Naive B cell (primary cell): ENCODE results near the gene LSM4. TPM values are rescaled to one million over a fixed set of nuclear protein-coding genes. Genes with fewer than 3 reads are reported as not detected.
A peak's percentile ranks its signal among the peaks of the same experiment; 100 is the strongest.
"Not testable (repeated sequence)": the region's sequence is repeated elsewhere in the genome, so short reads cannot be mapped to it uniquely, and the experiment has no call there.

Experiments used
- ATAC-seq, 2 donors: fragments of 150-1000 bp; cut with Tn5 transposase; 2 replicates each; pipeline ENCODE4 v1.10.0; 2021; ENCODE audit warnings: low read depth in 2 of 2, mild to moderate bottlenecking in 2 of 2, moderate library complexity in 2 of 2
- DNase-seq: peaks from one replicate; pipeline ENCODE4 v3.0.0; 2022
- H3K27ac Mint-ChIP-seq, 6 donors: one replicate each; pipeline ENCODE4 v1.8.0; 2020 to 2022; ENCODE audit warnings: mild to moderate bottlenecking in 6 of 6, mixed read lengths in 6 of 6, moderate library complexity in 5 of 6, inconsistent platforms in 2 of 6
- H3K27me3 Mint-ChIP-seq, 3 donors: one replicate each; pipeline ENCODE4 v1.8.0; 2021 to 2022; ENCODE audit warnings: mixed read lengths in 3 of 3, mild to moderate bottlenecking in 1 of 3
- H3K36me3 Mint-ChIP-seq, 2 donors: one replicate each; pipeline ENCODE4 v1.8.0; 2020 to 2022; ENCODE audit warnings: mixed read lengths in 2 of 2, inconsistent platforms in 1 of 2, mild to moderate bottlenecking in 1 of 2
- H3K4me1 Mint-ChIP-seq, 3 donors: one replicate each; pipeline ENCODE4 v1.8.0; 2020 to 2022; ENCODE audit warnings: mixed read lengths in 3 of 3, inconsistent platforms in 1 of 3, mild to moderate bottlenecking in 1 of 3, moderate library complexity in 1 of 3
- H3K4me3 Mint-ChIP-seq, 8 donors: one replicate each; pipeline ENCODE4 v1.8.0; 2020 to 2022; ENCODE audit warnings: mild to moderate bottlenecking in 8 of 8, mixed read lengths in 8 of 8, moderate library complexity in 8 of 8, inconsistent platforms in 2 of 8
- H3K9me3 Mint-ChIP-seq, 7 donors: one replicate each; pipeline ENCODE4 v1.8.0; 2020 to 2022; ENCODE audit warnings: mixed read lengths in 7 of 7, mild to moderate bottlenecking in 5 of 7, inconsistent platforms in 2 of 7, moderate library complexity in 1 of 7
- polyA plus RNA-seq, 6 donors: library from polyadenylated mRNA; unstranded; fragments of 300-500 nt; fragmentation: Illumina TruSeq; gene quantifications; one replicate each; pipeline ENCODE4 v1.2.3, GENCODE V29; 2021; ENCODE audit warnings: low read depth in 6 of 6

LSM4 gene
- polyA plus RNA-seq, 6 donors from 2014 or later = 111 to 157 (median 123) TPM

DNA sequence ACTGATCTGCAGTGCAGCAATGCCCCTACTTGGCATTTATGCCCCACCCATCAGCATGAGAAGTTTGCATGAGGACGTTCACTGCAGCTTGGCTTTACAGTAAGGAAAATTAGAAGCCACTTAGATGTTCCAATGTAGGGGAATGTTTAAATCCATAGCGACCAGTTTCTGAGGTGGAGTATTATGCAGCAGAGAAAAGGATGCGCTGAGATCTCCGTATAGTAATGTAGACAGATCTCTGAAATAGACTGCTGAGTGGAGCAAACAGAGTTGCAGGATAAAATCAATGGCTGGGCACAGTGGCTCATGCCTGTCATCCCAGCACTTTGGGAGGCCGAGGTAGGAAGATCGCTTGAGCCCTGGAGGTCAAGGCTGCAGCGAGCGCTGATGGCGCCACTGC lies 27.6 kb upstream of the LSM4 start:
- Mint-ChIP-seq H3K36me3 (peaks cover 9% of the 10 kb centered on the region in 2 donors), H3K27me3 (no peaks in the 10 kb centered on the region), H3K27ac (no peak overlapping the region), H3K4me1 (peaks cover 7 to 11% (median 10%) of the 10 kb centered on the region in 3 donors), H3K9me3 (no peaks in the 10 kb centered on the region), H3K4me3 (no peak overlapping the region)
- ATAC-seq (no peak), DNase-seq (no peak)

DNA sequence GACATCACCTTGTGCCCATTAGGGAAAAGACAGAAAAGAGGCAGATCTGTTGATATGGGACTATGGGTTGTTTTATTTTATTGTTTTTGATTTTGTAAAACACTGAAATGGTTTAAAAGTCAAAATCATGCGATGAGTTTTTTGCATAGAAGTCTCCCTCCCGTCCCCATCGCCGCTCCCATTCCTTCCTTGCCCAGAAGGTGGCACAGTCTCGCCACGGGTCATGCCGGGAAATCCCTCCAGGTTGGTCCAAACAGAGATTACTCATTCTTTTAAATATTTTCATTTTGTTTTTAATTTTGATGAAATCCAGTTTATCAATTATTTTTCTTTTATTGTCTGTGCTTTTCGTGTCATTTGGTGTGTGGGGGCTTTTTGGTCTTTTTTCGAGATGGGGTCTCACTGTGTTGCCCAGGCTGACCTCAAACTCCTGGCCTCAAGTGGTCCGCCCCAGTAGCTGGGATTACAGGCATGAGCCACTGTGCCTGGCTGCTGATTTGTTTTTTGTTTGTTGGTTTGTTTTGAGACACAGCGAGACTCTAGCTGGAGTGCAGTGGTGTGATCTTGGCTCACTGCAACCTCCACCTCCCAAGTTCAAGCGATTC lies 26.8 kb upstream of the LSM4 start:
- Mint-ChIP-seq H3K4me1 (peaks cover 7 to 11% (median 10%) of the 10 kb centered on the region in 3 donors), H3K9me3 (no peaks in the 10 kb centered on the region), H3K27me3 (no peaks in the 10 kb centered on the region), H3K27ac (no peak overlapping the region), H3K4me3 (no peak overlapping the region), H3K36me3 (peaks cover 9% of the 10 kb centered on the region in 2 donors)
- no peak for ATAC-seq
- no peak for DNase-seq

DNA sequence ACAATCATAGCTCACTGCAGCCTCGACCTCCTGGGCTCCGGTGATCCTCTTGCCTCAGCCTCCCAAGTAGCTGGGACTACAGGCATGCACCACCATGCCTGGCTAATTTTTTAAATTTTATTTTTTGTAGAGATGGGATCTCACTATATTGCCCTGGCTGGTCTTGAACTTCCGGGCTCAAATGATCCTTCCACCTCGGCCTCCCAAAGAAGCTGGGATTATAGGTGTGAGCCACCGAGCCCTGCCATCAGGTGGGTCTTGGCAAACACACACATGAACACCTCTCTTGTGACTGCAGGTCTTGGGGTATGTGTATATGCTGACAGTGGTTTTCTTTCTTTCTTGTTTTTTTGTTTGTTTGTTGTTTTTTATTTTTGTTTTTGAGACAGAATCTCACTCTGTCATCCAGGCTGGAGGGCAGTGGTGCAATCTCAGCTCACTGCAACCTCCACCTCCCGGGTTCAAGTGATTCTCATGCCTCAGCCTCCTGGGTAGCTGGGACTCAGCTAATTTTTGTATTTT lies 26.0 kb upstream of the LSM4 start:
- not testable (repeated sequence) for H3K9me3 Mint-ChIP-seq, H3K27ac Mint-ChIP-seq, H3K27me3 Mint-ChIP-seq, H3K36me3 Mint-ChIP-seq, ATAC-seq, H3K4me3 Mint-ChIP-seq, DNase-seq
- peaks cover 7 to 11% (median 10%) of the 10 kb centered on the region in 3 donors for H3K4me1 Mint-ChIP-seq

DNA sequence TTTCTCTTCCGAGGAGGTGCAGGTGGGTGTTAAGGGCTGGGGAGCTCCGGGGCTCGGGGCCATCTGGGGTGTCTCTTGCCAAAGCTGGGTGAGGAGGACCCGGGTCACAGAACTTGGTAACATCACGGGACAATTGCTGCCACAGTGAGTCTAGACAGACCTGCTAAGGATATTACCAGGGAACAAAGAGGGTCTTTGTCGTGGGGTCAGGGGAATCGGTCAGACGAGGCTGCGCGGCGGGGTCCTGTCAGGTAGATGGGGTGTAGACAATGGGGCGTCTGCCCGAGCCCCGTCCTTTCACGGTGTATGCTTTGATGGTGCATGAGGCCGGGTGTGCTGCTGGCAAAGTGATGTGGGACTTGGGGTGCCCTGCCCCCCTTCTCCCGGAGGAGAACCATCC lies 25.3 kb upstream of the LSM4 start:
- no peak overlapping the region for H3K4me3 Mint-ChIP-seq
- no peak for DNase-seq
- H3K9me3 Mint-ChIP-seq = no peaks in the 10 kb centered on the region
- H3K4me1 Mint-ChIP-seq = peaks cover 7 to 11% (median 10%) of the 10 kb centered on the region in 3 donors
- no peak overlapping the region for H3K27ac Mint-ChIP-seq
- ATAC-seq = no peak
- peaks cover 9% of the 10 kb centered on the region in 2 donors for H3K36me3 Mint-ChIP-seq
- no peaks in the 10 kb centered on the region for H3K27me3 Mint-ChIP-seq

DNA sequence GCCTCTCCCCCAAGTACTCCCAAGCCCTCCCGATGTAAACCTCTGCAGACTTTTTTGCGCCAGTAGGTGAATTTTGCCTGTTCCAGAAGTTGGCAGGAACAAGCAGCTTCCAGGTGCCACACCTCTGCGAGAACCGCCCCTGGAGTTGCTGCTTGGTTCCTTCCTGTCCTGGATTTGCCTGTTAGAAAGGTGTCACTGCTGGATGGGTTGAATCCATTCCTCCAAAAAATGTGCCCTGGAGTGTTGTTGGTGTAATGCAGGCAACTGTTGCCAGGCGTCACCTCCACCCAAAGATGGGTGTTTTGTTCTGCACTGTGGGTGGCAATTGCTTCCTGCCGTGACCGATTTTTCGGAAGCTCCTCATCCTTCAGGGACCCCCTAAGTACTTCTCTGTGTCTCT lies 23.2 kb upstream of the LSM4 start:
- peaks cover 9% of the 10 kb centered on the region in 2 donors for H3K36me3 Mint-ChIP-seq
- no peaks in the 10 kb centered on the region for H3K9me3 Mint-ChIP-seq
- DNase-seq (no peak), ATAC-seq (no peak)
- peaks cover 13 to 22% (median 19%) of the 10 kb centered on the region in 3 donors for H3K4me1 Mint-ChIP-seq
- H3K27ac Mint-ChIP-seq = peak overlapping the region in 3 of 6 donors; percentile 41 to 78 (median 70)
- no peaks in the 10 kb centered on the region for H3K27me3 Mint-ChIP-seq
- no peak overlapping the region for H3K4me3 Mint-ChIP-seq

DNA sequence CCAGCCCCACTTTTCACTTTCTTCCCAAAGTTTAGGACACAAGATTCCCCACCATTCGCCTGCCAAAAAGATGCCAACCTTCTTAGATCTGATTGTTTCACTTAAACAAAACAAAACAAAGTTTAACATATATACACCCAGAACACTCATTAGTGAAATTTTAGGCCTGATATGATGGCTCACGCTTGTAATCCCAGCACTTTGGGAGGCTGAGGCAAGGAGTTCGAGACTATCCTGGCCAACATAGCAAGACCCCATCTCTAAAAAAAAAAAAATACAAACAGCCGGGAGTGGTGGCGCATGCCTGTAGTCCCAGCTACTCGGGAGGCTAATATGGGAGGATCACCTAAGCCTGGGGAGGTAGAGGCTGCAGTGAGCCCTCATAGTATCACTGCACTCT lies 22.4 kb upstream of the LSM4 start:
- ATAC-seq (no peak), DNase-seq (no peak)
- no peaks in the 10 kb centered on the region for H3K9me3 Mint-ChIP-seq
- H3K27me3 Mint-ChIP-seq = no peaks in the 10 kb centered on the region
- no peak overlapping the region for H3K27ac Mint-ChIP-seq
- peaks cover 14 to 22% (median 20%) of the 10 kb centered on the region in 3 donors for H3K4me1 Mint-ChIP-seq
- H3K36me3 Mint-ChIP-seq = peaks cover 7 to 9% of the 10 kb centered on the region in 2 donors
- peak overlapping the region in 1 of 8 donors; percentile 58 for H3K4me3 Mint-ChIP-seq

DNA sequence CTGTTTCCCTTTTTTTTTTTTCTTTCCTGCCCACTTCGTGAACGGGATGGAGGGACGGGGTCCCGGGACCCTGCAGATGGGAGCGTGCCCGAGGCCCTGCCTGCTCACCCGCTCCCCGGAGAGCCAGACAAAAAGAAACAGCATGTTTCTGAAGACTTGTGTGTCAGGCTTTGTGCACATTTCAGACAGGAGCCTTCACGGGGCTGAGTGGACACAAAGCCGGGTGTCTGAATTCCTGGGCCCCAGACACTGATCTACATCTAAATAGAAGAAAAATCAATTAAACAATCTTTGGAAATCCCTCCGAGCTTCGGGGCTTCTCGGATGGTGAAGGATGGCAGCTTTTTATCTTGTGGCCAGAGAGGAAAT lies 21.7 kb upstream of the LSM4 start:
- Mint-ChIP-seq H3K27me3 (no peaks in the 10 kb centered on the region), H3K4me1 (peaks cover 19 to 25% (median 24%) of the 10 kb centered on the region in 3 donors), H3K36me3 (peaks cover 5 to 9% of the 10 kb centered on the region in 2 donors), H3K9me3 (no peaks in the 10 kb centered on the region), H3K4me3 (peak overlapping the region in 1 of 8 donors; percentile 58), H3K27ac (no peak overlapping the region)
- DNase-seq (no peak), ATAC-seq (no peak)

DNA sequence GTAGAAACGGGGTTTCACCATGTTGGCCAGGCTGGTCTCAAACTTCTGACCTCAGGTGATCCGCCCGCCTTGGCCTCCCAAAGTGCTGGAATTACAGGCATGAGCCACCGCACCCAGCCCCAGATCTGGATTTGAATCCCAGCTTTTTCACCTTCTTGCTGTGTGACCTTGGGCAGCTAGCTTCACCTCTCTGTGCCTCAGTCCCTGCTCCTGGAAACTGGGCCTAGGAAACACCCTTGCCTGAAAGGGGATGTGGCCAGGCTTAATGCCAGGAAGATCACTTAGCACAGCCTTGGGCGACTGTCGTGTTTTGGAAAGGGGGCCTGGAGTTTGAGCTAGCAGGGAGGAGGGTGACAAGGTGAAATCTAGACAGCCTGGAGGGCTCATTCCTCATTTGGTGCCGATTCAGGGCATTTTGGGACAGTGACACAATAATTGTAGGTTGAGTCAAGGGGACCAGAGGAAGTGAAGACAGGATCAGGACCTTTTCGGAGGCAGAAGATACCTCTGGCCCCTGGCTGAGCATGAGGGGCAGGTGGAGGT lies 19.3 kb upstream of the LSM4 start:
- Mint-ChIP-seq H3K4me1 (peaks cover 21 to 24% (median 21%) of the 10 kb centered on the region in 3 donors), H3K27me3 (peaks cover 0 to 9% (median 0%) of the 10 kb centered on the region in 3 donors), H3K36me3 (peaks cover 3 to 5% of the 10 kb centered on the region in 2 donors), H3K9me3 (no peaks in the 10 kb centered on the region), H3K27ac (peak overlapping the region in 1 of 6 donors; percentile 86), H3K4me3 (peak overlapping the region; percentile 2 to 97 (median 84))
- no peak for DNase-seq
- ATAC-seq = no peak

DNA sequence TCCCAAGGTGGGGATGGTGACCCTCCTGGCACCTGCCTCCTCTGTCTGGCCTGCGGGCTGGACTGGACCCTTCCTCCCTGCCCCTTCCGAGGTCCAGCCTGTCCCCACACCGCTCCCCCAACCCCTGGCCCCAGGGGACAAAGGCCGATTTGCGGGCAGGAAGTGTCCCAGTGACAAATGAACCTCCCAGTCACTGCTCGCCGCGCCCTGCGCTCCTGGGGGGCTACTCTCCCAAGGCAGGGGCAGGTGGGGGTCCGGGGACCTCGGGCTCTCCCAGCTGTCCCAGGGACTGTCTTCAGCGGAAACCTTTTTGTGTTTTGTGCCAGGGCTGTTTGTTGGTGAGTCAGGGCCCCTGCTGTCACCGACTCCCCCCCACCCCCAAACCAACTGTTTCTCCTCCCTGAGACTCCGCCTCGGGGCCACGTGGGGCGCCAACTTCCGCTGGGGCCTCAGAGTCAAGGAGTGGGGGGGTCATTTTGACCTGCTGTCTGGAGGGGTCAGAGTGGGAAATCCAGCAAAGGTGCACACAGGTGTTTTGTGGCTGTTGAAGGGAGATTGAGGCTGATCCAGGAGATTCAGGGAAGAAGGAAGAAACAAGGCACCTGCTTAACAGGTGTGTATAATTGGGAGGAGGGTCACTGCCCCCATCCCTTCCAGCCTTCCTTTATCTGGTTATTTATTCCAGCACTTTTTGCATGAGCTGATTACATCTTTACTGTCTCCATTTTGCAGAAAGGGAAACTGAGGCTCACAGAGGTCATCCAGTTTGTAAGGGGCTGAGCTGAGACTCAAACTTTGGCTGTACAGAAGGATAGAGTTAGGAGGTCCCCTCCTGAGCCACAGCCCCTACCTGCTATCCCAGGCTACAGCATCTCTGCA lies 18.4 kb upstream of the LSM4 start:
- Mint-ChIP-seq H3K27ac (peak overlapping the region; percentile 28 to 90 (median 54)), H3K9me3 (no peaks in the 10 kb centered on the region), H3K27me3 (peaks cover 0 to 10% (median 0%) of the 10 kb centered on the region in 3 donors), H3K4me1 (peaks cover 15 to 18% (median 17%) of the 10 kb centered on the region in 3 donors), H3K36me3 (peaks cover 0 to 1% of the 10 kb centered on the region in 2 donors), H3K4me3 (peak overlapping the region; percentile 81 to 97 (median 90))
- DNase-seq (peak; percentile 46), ATAC-seq (peak; percentile 73)

DNA sequence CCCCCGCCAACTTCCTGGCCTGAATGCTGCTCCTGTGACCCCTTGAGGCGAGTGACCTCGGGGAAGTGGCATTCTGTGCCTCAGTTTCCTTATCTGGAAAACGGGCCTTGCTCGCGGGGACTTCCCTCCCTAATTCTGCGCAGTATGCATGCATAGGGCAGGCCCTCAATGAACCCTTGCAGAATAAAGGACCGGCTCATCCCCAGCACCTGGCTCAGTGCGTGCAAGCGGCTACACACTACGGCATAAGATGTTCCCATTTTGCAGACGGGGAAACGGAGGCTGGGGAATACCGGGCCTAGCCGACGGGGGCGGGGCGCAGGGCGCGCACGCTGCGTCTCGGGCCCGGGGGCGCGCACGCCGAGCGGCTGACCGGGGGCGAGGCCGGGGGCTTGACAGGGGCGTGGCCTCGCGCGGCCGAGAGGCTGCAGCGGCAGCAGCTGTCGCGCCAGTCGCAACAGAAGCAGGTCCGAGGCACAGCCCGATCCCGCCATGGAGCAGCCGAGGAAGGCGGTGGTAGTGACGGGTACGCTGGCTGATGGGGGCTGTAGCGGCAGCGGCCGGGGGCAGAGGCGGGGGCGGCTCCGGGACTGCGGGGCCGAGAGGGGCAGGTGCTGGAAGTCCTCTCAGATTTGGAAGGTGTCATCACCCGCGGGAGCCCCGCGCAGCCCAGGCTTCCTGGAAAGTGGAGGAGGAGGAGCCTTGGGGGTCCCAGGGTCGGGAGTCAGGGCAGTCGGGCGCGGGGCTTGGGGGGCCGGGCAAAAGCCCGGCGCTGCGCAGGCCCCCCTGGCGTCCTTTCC lies 17.5 kb upstream of the LSM4 start, which contains the start of gene PGPEP1:
Gene PGPEP1 (plus strand): TSS at position 409 of the 800 bp plus-strand sequence. CDS start 84 bp downstream, at position 493.
- peak within 1 kb of the TSS; percentile 82 to 97 (median 90) for H3K4me3 Mint-ChIP-seq
- peak within 1 kb of the TSS; percentile 28 to 96 (median 83) for H3K27ac Mint-ChIP-seq
- ATAC-seq (peak; percentile 60 to 66), DNase-seq (peak; percentile 60)
- peaks cover 14 to 18% (median 14%) of the 10 kb centered on the region in 3 donors for H3K4me1 Mint-ChIP-seq
- H3K27me3 Mint-ChIP-seq = peaks cover 0 to 10% (median 0%) of the 10 kb centered on the region in 3 donors
- H3K9me3 Mint-ChIP-seq = no peaks in the 10 kb centered on the region
- H3K36me3 Mint-ChIP-seq = no peaks in the 10 kb centered on the region

DNA sequence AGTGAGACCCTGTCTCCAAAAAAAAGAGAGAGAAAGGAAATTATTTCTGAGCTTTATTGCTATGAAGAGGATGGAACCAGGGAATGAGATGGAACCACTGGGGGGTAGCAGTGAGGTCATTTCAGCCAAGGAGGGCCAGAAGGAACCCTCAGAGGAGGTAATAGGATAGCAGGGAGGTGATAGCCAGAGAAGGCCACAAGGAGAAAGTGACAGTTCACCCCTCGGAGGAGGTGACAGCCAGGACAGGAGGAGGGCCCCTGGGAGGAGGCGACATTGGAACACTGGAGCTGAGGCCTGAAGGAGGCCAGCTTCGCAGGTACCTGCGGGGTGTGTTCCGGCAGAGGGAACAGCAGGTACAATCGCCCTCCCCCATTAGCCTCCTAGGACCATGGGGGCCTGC lies 16.8 kb upstream of the LSM4 start:
- ATAC-seq = peak in 1 of 2 donors; percentile 11
- H3K27ac Mint-ChIP-seq = peak overlapping the region in 4 of 6 donors; percentile 26 to 96 (median 90)
- H3K4me1 Mint-ChIP-seq = peaks cover 14 to 18% (median 14%) of the 10 kb centered on the region in 3 donors
- no peaks in the 10 kb centered on the region for H3K36me3 Mint-ChIP-seq
- H3K4me3 Mint-ChIP-seq = peak overlapping the region; percentile 82 to 97 (median 90)
- no peaks in the 10 kb centered on the region for H3K9me3 Mint-ChIP-seq
- H3K27me3 Mint-ChIP-seq = peaks cover 0 to 10% (median 0%) of the 10 kb centered on the region in 3 donors
- DNase-seq = no peak

DNA sequence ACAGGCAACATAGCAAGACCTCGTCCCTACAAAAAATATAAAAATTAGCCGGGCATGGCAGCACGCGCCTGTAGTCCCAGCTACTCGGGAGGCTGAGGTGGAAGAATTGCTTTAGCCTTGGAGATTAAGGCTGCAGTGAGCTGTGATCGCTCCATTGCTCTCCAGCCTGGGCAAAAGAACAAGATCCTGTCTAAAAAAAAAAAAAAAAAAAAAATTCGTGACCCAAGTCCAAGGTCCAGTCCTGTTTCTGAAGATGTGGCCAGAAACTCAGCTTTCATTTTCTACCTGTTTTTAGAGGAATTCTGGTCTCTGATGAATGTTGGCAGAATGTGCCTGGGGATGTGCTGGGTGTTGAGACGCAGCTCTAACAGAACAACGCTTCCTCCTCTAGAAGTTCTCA lies 15.7 kb upstream of the LSM4 start:
- DNase-seq (no peak), ATAC-seq (no peak)
- Mint-ChIP-seq H3K4me3 (peak overlapping the region in 6 of 8 donors; percentile 42 to 86 (median 54)), H3K9me3 (no peaks in the 10 kb centered on the region), H3K36me3 (no peaks in the 10 kb centered on the region), H3K27ac (peak overlapping the region in 1 of 6 donors; percentile 59), H3K27me3 (peaks cover 0 to 10% (median 0%) of the 10 kb centered on the region in 3 donors), H3K4me1 (peaks cover 14 to 18% (median 14%) of the 10 kb centered on the region in 3 donors)
